BLaER1 (cell line): ENCODE data around the gene ZPR1.

Experiments used
- H3K27ac ChIP-seq: shearing (Covaris generic); formaldehyde crosslinking; 2 replicates; pipeline ENCODE4 v1.8.1; 2022
- H3K27me3 ChIP-seq: shearing (Covaris generic); formaldehyde crosslinking; 2 replicates; pipeline ENCODE4 v1.8.1; 2022
- H3K36me3 ChIP-seq: shearing (Covaris generic); formaldehyde crosslinking; 2 replicates; pipeline ENCODE4 v1.8.1; 2022
- H3K4me1 ChIP-seq: shearing (Covaris generic); formaldehyde crosslinking; 2 replicates; pipeline ENCODE4 v1.8.1; 2022
- H3K4me2 ChIP-seq: shearing (Covaris generic); formaldehyde crosslinking; 2 replicates; pipeline ENCODE4 v1.8.1; 2022
- H3K4me3 ChIP-seq: shearing (Covaris generic); formaldehyde crosslinking; 2 replicates; pipeline ENCODE4 v1.8.1; 2022
- H3K9ac ChIP-seq: shearing (Covaris generic); formaldehyde crosslinking; 2 replicates; pipeline ENCODE4 v1.8.1; 2022
- H3K9me3 ChIP-seq: shearing (Covaris generic); formaldehyde crosslinking; 2 replicates; pipeline ENCODE4 v1.8.1; 2022
- H4K20me1 ChIP-seq: shearing (Covaris generic); formaldehyde crosslinking; 2 replicates; pipeline ENCODE4 v1.8.1; 2022
- Cebpa-rat ChIP-seq: shearing (Covaris generic); IDR thresholded peaks from 2 replicates; pipeline ENCODE4 v1.8.1; 2022

ZPR1 gene

GRCh38 chr11:116831790-116832349 is 44.0 kb upstream of the ZPR1 start:
- Histone ChIP-seq H3K4me2 (no peak overlapping the region), H3K9ac (no peak overlapping the region), H4K20me1 (no peaks in the 10 kb centered on the region), H3K27me3 (no peaks in the 10 kb centered on the region), H3K27ac (no peak overlapping the region), H3K4me3 (no peak overlapping the region), H3K36me3 (no peaks in the 10 kb centered on the region), H3K4me1 (peaks cover 33% of the 10 kb centered on the region), H3K9me3 (no peaks in the 10 kb centered on the region)
- no peak for TF ChIP-seq Cebpa-rat

- H3K9ac ChIP-seq, result no peak overlapping the region
- H3K27me3 ChIP-seq, result no peaks in the 10 kb centered on the region
- H3K4me1 ChIP-seq, result peaks cover 30% of the 10 kb centered on the region
- H3K27ac ChIP-seq, result no peak overlapping the region
- H3K9me3 ChIP-seq, result no peaks in the 10 kb centered on the region
- H4K20me1 ChIP-seq, result no peaks in the 10 kb centered on the region
- TF ChIP-seq Cebpa-rat, result no peak
- no peaks in the 10 kb centered on the region for H3K36me3 ChIP-seq
- no peak overlapping the region for H3K4me3 ChIP-seq
- H3K4me2 ChIP-seq, result peak overlapping the region; percentile 75; the same call in 1 of the 2 replicates
Measured at GRCh38 chr11:116830184-116830912, 42.5 kb upstream of the ZPR1 start.

GRCh38 chr11:116829525-116830183 is 41.8 kb upstream of the ZPR1 start, which contains the start of gene APOC3:
Gene APOC3 (plus strand): TSS chr11:116829907. CDS start chr11:116830583, 676 bp downstream.
- Histone ChIP-seq H3K9me3 (no peaks in the 10 kb centered on the region), H3K4me2 (peak within 1 kb of the TSS; percentile 75), H3K27ac (peak within 1 kb of the TSS; percentile 41; the same call in 1 of the 2 replicates), H4K20me1 (no peaks in the 10 kb centered on the region), H3K36me3 (no peaks in the 10 kb centered on the region), H3K27me3 (no peaks in the 10 kb centered on the region), H3K4me3 (no peak within 1 kb of the TSS), H3K4me1 (peaks cover 23% of the 10 kb centered on the region), H3K9ac (0 out of 2 replicates have a peak within 1 kb of the TSS, but pooled peaks have one; percentile 45)
- no peak for TF ChIP-seq Cebpa-rat

- no peaks in the 10 kb centered on the region for H3K27me3 ChIP-seq
- H3K4me2 ChIP-seq, result peak overlapping the region; percentile 75
- H3K4me3 ChIP-seq, result no peak overlapping the region
- no peak for TF ChIP-seq Cebpa-rat
- H3K4me1 ChIP-seq, result peaks cover 15% of the 10 kb centered on the region
- 0 out of 2 replicates have a peak overlapping the region, but pooled peaks have one; percentile 45 for H3K9ac ChIP-seq
- H3K36me3 ChIP-seq, result no peaks in the 10 kb centered on the region
- no peaks in the 10 kb centered on the region for H3K9me3 ChIP-seq
- H4K20me1 ChIP-seq, result no peaks in the 10 kb centered on the region
- peak overlapping the region; percentile 41; the same call in 1 of the 2 replicates for H3K27ac ChIP-seq
Measured at GRCh38 chr11:116828632-116829524, 41.1 kb upstream of the ZPR1 start.

- Histone ChIP-seq H3K4me3 (no peak overlapping the region), H4K20me1 (no peaks in the 10 kb centered on the region), H3K36me3 (no peaks in the 10 kb centered on the region), H3K9me3 (no peaks in the 10 kb centered on the region), H3K27me3 (no peaks in the 10 kb centered on the region), H3K4me1 (peaks cover 10% of the 10 kb centered on the region), H3K27ac (no peak overlapping the region), H3K4me2 (no peak overlapping the region), H3K9ac (no peak overlapping the region)
- no peak for TF ChIP-seq Cebpa-rat
Measured at GRCh38 chr11:116827461-116827860, 39.6 kb upstream of the ZPR1 start.

- no peak overlapping the region for H3K27ac ChIP-seq
- no peak overlapping the region for H3K9ac ChIP-seq
- peaks cover 10% of the 10 kb centered on the region for H3K4me1 ChIP-seq
- no peaks in the 10 kb centered on the region for H4K20me1 ChIP-seq
- H3K9me3 ChIP-seq, result no peaks in the 10 kb centered on the region
- no peak overlapping the region for H3K4me3 ChIP-seq
- H3K4me2 ChIP-seq, result no peak overlapping the region
- no peaks in the 10 kb centered on the region for H3K27me3 ChIP-seq
- no peak for TF ChIP-seq Cebpa-rat
- H3K36me3 ChIP-seq, result no peaks in the 10 kb centered on the region
Measured at GRCh38 chr11:116826751-116827431, 39.1 kb upstream of the ZPR1 start.

GRCh38 chr11:116825854-116826750 is 38.3 kb upstream of the ZPR1 start:
- no peaks in the 10 kb centered on the region for H3K27me3 ChIP-seq

GRCh38 chr11:116825434-116825833 is 37.6 kb upstream of the ZPR1 start:
- Histone ChIP-seq H3K36me3 (no peaks in the 10 kb centered on the region), H3K4me2 (no peak overlapping the region), H3K27me3 (no peaks in the 10 kb centered on the region), H3K27ac (no peak overlapping the region), H3K4me1 (peaks cover 10% of the 10 kb centered on the region), H3K4me3 (no peak overlapping the region), H3K9me3 (no peaks in the 10 kb centered on the region), H4K20me1 (no peaks in the 10 kb centered on the region), H3K9ac (no peak overlapping the region)
- no peak for TF ChIP-seq Cebpa-rat

More at GRCh38 chr11:116825854-116826750, 38.3 kb upstream of the ZPR1 start:
- no peaks in the 10 kb centered on the region for H4K20me1 ChIP-seq
- no peak for TF ChIP-seq Cebpa-rat
- peaks cover 10% of the 10 kb centered on the region for H3K4me1 ChIP-seq
- no peak overlapping the region for H3K4me3 ChIP-seq
- H3K4me2 ChIP-seq, result no peak overlapping the region
- H3K27ac ChIP-seq, result no peak overlapping the region
- H3K9me3 ChIP-seq, result no peaks in the 10 kb centered on the region
- H3K36me3 ChIP-seq, result no peaks in the 10 kb centered on the region
- H3K9ac ChIP-seq, result no peak overlapping the region
